SK-N-SH (cell line): Measurements from ENCODE around the gene FOXR1. TPM values are rescaled to one million over a fixed set of nuclear protein-coding genes. Genes with fewer than 3 reads are reported as not detected.

Source experiments
- CTCF ChIA-PET: fragments of 300-600, 350-600 bp; formaldehyde crosslinking; extraction: SDS; loops from one replicate; lab custom pipeline; 2021; lab: Yijun Ruan, JAX
- POLR2A ChIA-PET: fragments of 350-600 bp; sonication (Branson Sonifier 250); formaldehyde crosslinking; extraction: SDS; loops from one replicate; lab custom pipeline; 2020; ENCODE audit warnings: antibody characterized with exemption, inconsistent platforms; lab: Yijun Ruan, JAX
- DNase-seq: peaks from one replicate; pipeline ENCODE4 v3.0.0; 2012
- H2AFZ ChIP-seq: fragments of 200-600 bp; sonication (generic); 2 replicates; pipeline ENCODE4 v1.8.1; 2016; ENCODE audit warnings: antibody characterized with exemption, mild to moderate bottlenecking, low read depth
- H3F3A ChIP-seq: fragments of 200-600 bp; sonication (generic); replicated peaks from 2 replicates; pipeline ENCODE3; 2016; ENCODE audit warnings: antibody characterized with exemption, mild to moderate bottlenecking; ENCODE audit not compliant: insufficient read depth
- H3K27ac ChIP-seq, 2 experiments: fragments of 200-500 bp in 1 of 2; fragments of 200-600 bp in 1 of 2; sonication (Bioruptor generic) in 1 of 2; sonication (generic), shearing (Covaris generic) in 1 of 2; 2 replicates each; pipeline versions ENCODE4 v1.5.1 to v1.6.1; 2014 to 2016; ENCODE audit warnings: low read depth in 2 of 2, inconsistent platforms in 1 of 2, low read length in 1 of 2, mild to moderate bottlenecking in 1 of 2, mixed read lengths in 1 of 2
- H3K27me3 ChIP-seq: fragments of 200-600 bp; sonication (generic), shearing (Covaris generic); 2 replicates; pipeline ENCODE4 v1.6.1; 2016; ENCODE audit warnings: mixed run types; ENCODE audit not compliant: insufficient read depth
- H3K36me3 ChIP-seq, 2 experiments: fragments of 200-500 bp in 1 of 2; fragments of 200-600 bp in 1 of 2; sonication (Bioruptor generic) in 1 of 2; sonication (generic) in 1 of 2; replicated peaks in 1 of 2; 2 replicates each; pipeline versions ENCODE3 to v1.5.1; 2014 to 2016; ENCODE audit warnings: low read length in 1 of 2, mild to moderate bottlenecking in 1 of 2; ENCODE audit not compliant: insufficient read depth in 2 of 2, control insufficient read depth in 1 of 2
- H3K4me1 ChIP-seq, 2 experiments: fragments of 200-500 bp in 1 of 2; fragments of 200-600 bp in 1 of 2; sonication (Bioruptor generic) in 1 of 2; sonication (generic), shearing (Covaris generic) in 1 of 2; 2 replicates each; pipeline versions ENCODE4 v1.5.1 to v1.6.1; 2014 to 2016; ENCODE audit warnings: low read depth in 1 of 2, low read length in 1 of 2, mixed run types in 1 of 2; ENCODE audit not compliant: insufficient read depth in 2 of 2, control insufficient read depth in 1 of 2
- H3K4me2 ChIP-seq: fragments of 200-600 bp; sonication (generic), shearing (Covaris generic); 2 replicates; pipeline ENCODE4 v1.6.1; 2017; ENCODE audit warnings: mixed run types
- H3K4me3 ChIP-seq, 2 experiments: fragments of 200-500 bp in 1 of 2; fragments of 200-600 bp in 1 of 2; sonication (Bioruptor generic) in 1 of 2; sonication (generic), shearing (Covaris generic) in 1 of 2; 2 replicates each; pipeline versions ENCODE4 v1.5.1 to v1.8.1; 2014 to 2016; ENCODE audit warnings: low read depth in 2 of 2, inconsistent platforms in 1 of 2, low read length in 1 of 2, mild to moderate bottlenecking in 1 of 2, mixed read lengths in 1 of 2, moderate library complexity in 1 of 2
- H3K79me2 ChIP-seq: fragments of 200-600 bp; sonication (generic); 2 replicates; pipeline ENCODE4 v1.8.1; 2017; ENCODE audit warnings: mild to moderate bottlenecking; ENCODE audit not compliant: insufficient read depth
- H3K9ac ChIP-seq: fragments of 200-600 bp; sonication (generic); 2 replicates; pipeline ENCODE4 v1.6.1; 2017; ENCODE audit warnings: mixed run types
- H3K9me2 ChIP-seq: fragments of 200-600 bp; sonication (generic); 2 replicates; pipeline ENCODE4 v1.6.1; 2017; ENCODE audit warnings: mixed run types
- H3K9me3 ChIP-seq: fragments of 200-600 bp; sonication (generic); 2 replicates; pipeline ENCODE4 v1.6.1; 2017; ENCODE audit warnings: mixed run types, mild to moderate bottlenecking, moderate library complexity
- H4K20me1 ChIP-seq: fragments of 200-600 bp; sonication (generic); 2 replicates; pipeline ENCODE4 v1.6.1; 2017; ENCODE audit warnings: mild to moderate bottlenecking, mixed run types; ENCODE audit not compliant: insufficient read depth
- CHD2 ChIP-seq: fragments of 150-350 bp; IDR thresholded peaks from 2 replicates; pipeline ENCODE4 v1.6.1; 2018; ENCODE audit warnings: low read length; ENCODE audit not compliant: partially characterized antibody
- EP300 ChIP-seq, 2 experiments: IDR thresholded peaks; 2 replicates each; pipeline versions ENCODE4 v1.4.0 to v1.6.1; 2012; ENCODE audit warnings: borderline replicate concordance in 1 of 2, low read depth in 1 of 2, low read length in 1 of 2
- EZH2phosphoT487 ChIP-seq: fragments of 200-600 bp; sonication (generic); IDR thresholded peaks from 2 replicates; pipeline ENCODE4 v1.6.1; 2017; ENCODE audit warnings: low read depth, mixed run types, mild to moderate bottlenecking, antibody characterized with exemption, moderate library complexity, borderline replicate concordance
- FOXJ3 ChIP-seq: sonication (generic); formaldehyde crosslinking; IDR thresholded peaks from 2 replicates; pipeline ENCODE4 v1.5.1; 2020; ENCODE audit warnings: mild to moderate bottlenecking, missing genetic modification reagents
- GABPA ChIP-seq: IDR thresholded peaks from 2 replicates; pipeline ENCODE4 v1.4.0; 2012; ENCODE audit warnings: low read depth, mild to moderate bottlenecking
- GATA2 ChIP-seq: sonication (generic); formaldehyde crosslinking; IDR thresholded peaks from 2 replicates; pipeline ENCODE4 v1.5.0; 2020; ENCODE audit warnings: mild to moderate bottlenecking, missing genetic modification reagents
- IRF3 ChIP-seq: fragments of 150-350 bp; IDR thresholded peaks from 2 replicates; pipeline ENCODE4 v1.6.1; 2016; ENCODE audit warnings: mild to moderate bottlenecking, low read depth, low read length
- JUND ChIP-seq: IDR thresholded peaks from 2 replicates; pipeline ENCODE4 v1.4.0; 2012
- MXI1 ChIP-seq: IDR thresholded peaks from 2 replicates; pipeline ENCODE4 v1.6.1; 2012; ENCODE audit warnings: mild to moderate bottlenecking, low read depth, low read length, improper control_type of control experiment
- NRF1 ChIP-seq: IDR thresholded peaks from 2 replicates; pipeline ENCODE4 v1.6.1; 2012; ENCODE audit warnings: low read depth, mild to moderate bottlenecking, low read length
- POLR2AphosphoS5 ChIP-seq: IDR thresholded peaks from 2 replicates; pipeline ENCODE4 v1.6.1; 2012; ENCODE audit warnings: low read depth, low read length
- RFX5 ChIP-seq: IDR thresholded peaks from 2 replicates; pipeline ENCODE4 v1.6.1; 2012; ENCODE audit warnings: mild to moderate bottlenecking, improper control_type of control experiment, low read length
- RXRA ChIP-seq: IDR thresholded peaks from 2 replicates; pipeline ENCODE4 v1.4.0; 2012; ENCODE audit warnings: low read depth, mild to moderate bottlenecking, borderline replicate concordance
- SIN3A ChIP-seq: IDR thresholded peaks from 2 replicates; pipeline ENCODE4 v1.6.1; 2012; ENCODE audit warnings: low read depth, mild to moderate bottlenecking, low read length, moderate library complexity, borderline replicate concordance
- TAF1 ChIP-seq: IDR thresholded peaks from 2 replicates; pipeline ENCODE4 v1.6.1; 2012; ENCODE audit warnings: low read depth, mild to moderate bottlenecking, low read length, moderate library complexity, borderline replicate concordance
- TEAD4 ChIP-seq: IDR thresholded peaks from 2 replicates; pipeline ENCODE4 v1.4.0; 2012; ENCODE audit warnings: mild to moderate bottlenecking, borderline replicate concordance; ENCODE audit not compliant: insufficient read depth
- USF1 ChIP-seq: IDR thresholded peaks from 2 replicates; pipeline ENCODE4 v1.4.0; 2012; ENCODE audit warnings: low read depth, borderline replicate concordance
- YY1 ChIP-seq: IDR thresholded peaks from 2 replicates; pipeline ENCODE4 v1.4.0; 2012; ENCODE audit warnings: low read depth, mild to moderate bottlenecking
- WGBS: methylation state at CpG from one replicate; pipeline ENCODE4 v1.1.6; 2017; ENCODE audit warnings: low lambda C conversion rate; 5-methylcytosine and 5-hydroxymethylcytosine counted together
- polyA plus RNA-seq, 3 experiments: library from polyadenylated mRNA; depleted of rRNA; stranded (reverse); fragments of >200 nt; gene quantifications; 2 replicates each; pipeline ENCODE4 v1.2.3, GENCODE V29; 2012
- TF ChIP-seq, protein P1 (sequence below): IDR thresholded peaks from 2 replicates; pipeline ENCODE4 v1.4.0; 2012; ENCODE audit warnings: low read depth, borderline replicate concordance
- TF ChIP-seq, protein P2 (sequence below): fragments of 200-600 bp; sonication (generic); IDR thresholded peaks from 2 replicates; pipeline ENCODE4 v1.6.1; 2017; ENCODE audit warnings: antibody characterized with exemption, mild to moderate bottlenecking, moderate library complexity
- TF ChIP-seq, protein P3 (sequence below): IDR thresholded peaks from 2 replicates; pipeline ENCODE4 v1.4.0; 2012; ENCODE audit warnings: low read depth

FOXR1 gene
- polyA plus RNA-seq, 1 of the 3 experiments (the other 2 are of a cell fraction) = not detected

DNA sequence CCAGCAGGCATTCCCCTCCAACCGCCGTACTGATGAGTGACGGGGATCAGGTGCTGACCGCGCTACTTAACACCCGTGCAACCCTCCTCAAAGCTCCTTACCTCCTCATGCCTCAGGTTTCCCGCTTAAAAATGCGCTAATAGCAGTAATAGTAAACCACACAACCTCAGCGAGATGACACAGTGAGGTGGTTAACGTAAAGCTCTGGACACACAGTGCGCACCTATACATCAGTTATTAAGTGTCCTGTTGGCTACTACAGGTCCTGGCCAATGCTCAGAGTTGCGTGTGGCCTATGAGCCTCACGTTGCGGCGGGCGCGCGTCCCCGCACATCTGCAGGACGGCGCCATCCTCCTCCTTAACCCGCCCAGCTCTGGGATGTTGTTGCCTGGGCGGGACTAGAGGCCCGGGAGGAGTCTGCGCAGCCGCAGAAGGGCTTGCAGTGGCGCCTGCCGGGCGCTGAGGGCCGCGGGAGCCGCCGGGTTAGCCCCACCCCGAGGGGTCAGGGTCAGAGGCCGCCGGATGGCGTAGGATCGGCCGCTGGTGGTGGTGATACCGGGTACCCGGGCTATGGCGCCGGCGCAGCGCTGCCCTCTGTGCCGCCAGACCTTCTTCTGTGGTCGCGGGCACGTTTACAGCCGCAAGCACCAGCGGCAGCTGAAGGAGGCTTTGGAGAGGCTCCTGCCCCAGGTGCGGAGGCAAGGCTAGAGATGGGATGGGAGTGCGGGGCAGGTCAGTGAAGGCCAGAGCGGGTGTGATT lies 26.2 kb downstream of the FOXR1 start, which contains the start of gene CENATAC:
TSS of gene CENATAC (plus strand) at position 512 of the 761 bp plus-strand sequence. CDS start at position 572, 60 bp downstream.
- Histone ChIP-seq H2AFZ (peak within 1 kb of the TSS; percentile 99), H3K9ac (peak within 1 kb of the TSS; percentile 78), H4K20me1 (no peaks in the 10 kb centered on the region), H3K27ac (peak within 1 kb of the TSS; percentile 67 to 69), H3K4me1 (peaks cover 5 to 16% of the 10 kb centered on the region in 2 experiments; a peak in 3 of 4 replicates), H3K79me2 (peaks cover 58% of the 10 kb centered on the region), H3K4me3 (peak within 1 kb of the TSS; percentile 77 to 97), H3F3A (peaks cover 23% of the 10 kb centered on the region), H3K27me3 (no peaks in the 10 kb centered on the region), H3K9me2 (no peaks in the 10 kb centered on the region), H3K36me3 (peaks cover 3 to 32% of the 10 kb centered on the region in 2 experiments), H3K9me3 (no peaks in the 10 kb centered on the region), H3K4me2 (peak within 1 kb of the TSS; percentile 98)
- CTCF ChIA-PET = interaction anchor here (0.6 to 4.1 kb wide), 6 partner anchors 14 to 308 kb away, joined by 3 to 13 read pairs (median 4); partner anchors contain the start of genes BCL9L and UPK2
- 3% methylated on average over 15 of the region's 54 CpGs for WGBS
- TF ChIP-seq SIN3A = 0 out of 2 replicates have a peak, but pooled peaks have one; percentile 18
- no peak for TF ChIP-seq EP300 (IDR thresholded peaks at IDR 0.05; ENCODE audit: borderline replicate concordance in 1 of 2, low read depth in 1 of 2, low read length in 1 of 2)
- TF ChIP-seq, protein P1, sequence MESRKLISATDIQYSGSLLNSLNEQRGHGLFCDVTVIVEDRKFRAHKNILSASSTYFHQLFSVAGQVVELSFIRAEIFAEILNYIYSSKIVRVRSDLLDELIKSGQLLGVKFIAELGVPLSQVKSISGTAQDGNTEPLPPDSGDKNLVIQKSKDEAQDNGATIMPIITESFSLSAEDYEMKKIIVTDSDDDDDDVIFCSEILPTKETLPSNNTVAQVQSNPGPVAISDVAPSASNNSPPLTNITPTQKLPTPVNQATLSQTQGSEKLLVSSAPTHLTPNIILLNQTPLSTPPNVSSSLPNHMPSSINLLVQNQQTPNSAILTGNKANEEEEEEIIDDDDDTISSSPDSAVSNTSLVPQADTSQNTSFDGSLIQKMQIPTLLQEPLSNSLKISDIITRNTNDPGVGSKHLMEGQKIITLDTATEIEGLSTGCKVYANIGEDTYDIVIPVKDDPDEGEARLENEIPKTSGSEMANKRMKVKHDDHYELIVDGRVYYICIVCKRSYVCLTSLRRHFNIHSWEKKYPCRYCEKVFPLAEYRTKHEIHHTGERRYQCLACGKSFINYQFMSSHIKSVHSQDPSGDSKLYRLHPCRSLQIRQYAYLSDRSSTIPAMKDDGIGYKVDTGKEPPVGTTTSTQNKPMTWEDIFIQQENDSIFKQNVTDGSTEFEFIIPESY = no peak
- TF ChIP-seq CHD2 = peak; percentile 53
- peak; percentile 54; the same call in 1 of the 2 replicates for TF ChIP-seq TAF1
- TF ChIP-seq NRF1 = peak; percentile 56; the same call in 1 of the 2 replicates
- no peak for TF ChIP-seq IRF3
- TF ChIP-seq GABPA = 0 out of 2 replicates have a peak, but pooled peaks have one; percentile 40
- peak; percentile 88 for TF ChIP-seq POLR2AphosphoS5
- no peak for TF ChIP-seq RFX5
- no peak for TF ChIP-seq GATA2 (CRISPR knock-in tag)
- TF ChIP-seq YY1 = peak; percentile 77
- no peak for TF ChIP-seq USF1
- no peak for TF ChIP-seq RXRA
- TF ChIP-seq EZH2phosphoT487 = no peak
- TF ChIP-seq JUND = no peak
- no peak; the same call in 1 of the 2 replicates for TF ChIP-seq FOXJ3 (CRISPR knock-in tag)
- TF ChIP-seq, protein P2, sequence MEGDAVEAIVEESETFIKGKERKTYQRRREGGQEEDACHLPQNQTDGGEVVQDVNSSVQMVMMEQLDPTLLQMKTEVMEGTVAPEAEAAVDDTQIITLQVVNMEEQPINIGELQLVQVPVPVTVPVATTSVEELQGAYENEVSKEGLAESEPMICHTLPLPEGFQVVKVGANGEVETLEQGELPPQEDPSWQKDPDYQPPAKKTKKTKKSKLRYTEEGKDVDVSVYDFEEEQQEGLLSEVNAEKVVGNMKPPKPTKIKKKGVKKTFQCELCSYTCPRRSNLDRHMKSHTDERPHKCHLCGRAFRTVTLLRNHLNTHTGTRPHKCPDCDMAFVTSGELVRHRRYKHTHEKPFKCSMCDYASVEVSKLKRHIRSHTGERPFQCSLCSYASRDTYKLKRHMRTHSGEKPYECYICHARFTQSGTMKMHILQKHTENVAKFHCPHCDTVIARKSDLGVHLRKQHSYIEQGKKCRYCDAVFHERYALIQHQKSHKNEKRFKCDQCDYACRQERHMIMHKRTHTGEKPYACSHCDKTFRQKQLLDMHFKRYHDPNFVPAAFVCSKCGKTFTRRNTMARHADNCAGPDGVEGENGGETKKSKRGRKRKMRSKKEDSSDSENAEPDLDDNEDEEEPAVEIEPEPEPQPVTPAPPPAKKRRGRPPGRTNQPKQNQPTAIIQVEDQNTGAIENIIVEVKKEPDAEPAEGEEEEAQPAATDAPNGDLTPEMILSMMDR = no peak
- peak; percentile 88 for TF ChIP-seq MXI1
- no peak for TF ChIP-seq TEAD4
- TF ChIP-seq, protein P3, sequence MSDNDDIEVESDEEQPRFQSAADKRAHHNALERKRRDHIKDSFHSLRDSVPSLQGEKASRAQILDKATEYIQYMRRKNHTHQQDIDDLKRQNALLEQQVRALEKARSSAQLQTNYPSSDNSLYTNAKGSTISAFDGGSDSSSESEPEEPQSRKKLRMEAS = peak; percentile 72; the same call in 1 of the 2 replicates
- DNase-seq = peak; percentile 99
- POLR2A ChIA-PET = interaction anchor here (0.6 to 1.6 kb wide), 5 partner anchors 8 to 207 kb away, joined by 3 to 5 read pairs (median 3); partner anchors contain the start of gene DDX6
